Lung (tissue), 12 donors: Measurements from ENCODE around the gene ALPI. TPM values are rescaled to one million over a fixed set of nuclear protein-coding genes. Genes with fewer than 3 reads are reported as not detected.

Source experiments
- ATAC-seq: fragments of 200-7000 bp; cut with Tn5 transposase; one replicate; pipeline ENCODE4 v1.9.1; 2020; ENCODE audit warnings: moderate number of reproducible peaks; ENCODE audit not compliant: insufficient read depth, low FRiP score
- DNase-seq, 3 donors: peaks; one replicate each; pipeline ENCODE4 v3.0.0-alpha.2; 2013 to 2017
- H3K27ac ChIP-seq, 2 donors: one replicate each; pipeline ENCODE4 v1.5.1; 2013; ENCODE audit warnings: mild to moderate bottlenecking in 2 of 2, moderate library complexity in 2 of 2, control low read depth in 1 of 2, inconsistent platforms in 1 of 2, low read depth in 1 of 2, low read length in 1 of 2
- H3K27me3 ChIP-seq, 3 donors: one replicate each; pipeline ENCODE4 v1.5.1; 2013; ENCODE audit warnings: low read length in 2 of 3; ENCODE audit not compliant: control insufficient read depth in 3 of 3, insufficient read depth in 3 of 3
- H3K36me3 ChIP-seq, 4 donors: one replicate each; pipeline ENCODE4 v1.5.1; 2013; ENCODE audit warnings: low read length in 4 of 4, mild to moderate bottlenecking in 1 of 4, moderate library complexity in 1 of 4; ENCODE audit not compliant: control insufficient read depth in 4 of 4, insufficient read depth in 4 of 4
- H3K4me1 ChIP-seq, 5 donors: one replicate each; pipeline ENCODE4 v1.5.1; 2013; ENCODE audit warnings: low read length in 5 of 5, mild to moderate bottlenecking in 2 of 5, moderate library complexity in 1 of 5; ENCODE audit not compliant: control insufficient read depth in 5 of 5, insufficient read depth in 5 of 5
- H3K4me3 ChIP-seq: one replicate; pipeline ENCODE4 v1.5.1; 2013; ENCODE audit warnings: mild to moderate bottlenecking, control low read depth, moderate library complexity
- H3K9ac ChIP-seq, 2 donors: one replicate each; pipeline ENCODE4 v1.5.1; 2013; ENCODE audit warnings: low read length in 2 of 2, control low read depth in 1 of 2; ENCODE audit not compliant: insufficient read depth in 1 of 2
- H3K9me3 ChIP-seq, 4 donors: one replicate each; pipeline ENCODE4 v1.5.1; 2013; ENCODE audit warnings: low read length in 3 of 4, mild to moderate bottlenecking in 1 of 4, moderate library complexity in 1 of 4; ENCODE audit not compliant: control insufficient read depth in 4 of 4, insufficient read depth in 3 of 4
- CTCF ChIP-seq: IDR thresholded peaks from 2 replicates; pipeline ENCODE4 v1.5.1; 2012; ENCODE audit warnings: mild to moderate bottlenecking; ENCODE audit errors: control extremely low read depth, extremely low read depth
- WGBS, 2 donors: extraction: QIAGEN DNeasy Blood & Tissue Kit; methylation state at CpG; one replicate each; pipeline ENCODE4 v1.1.7; 2013; 5-methylcytosine and 5-hydroxymethylcytosine counted together
- polyA plus RNA-seq, 2 donors: library from polyadenylated mRNA; stranded (reverse); fragments of 200-250 nt; gene quantifications; one replicate each; pipeline ENCODE4 v1.2.1, GENCODE V29; 2013
- total RNA-seq, 2 donors: library from RNA; depleted of rRNA in 1 of 2; stranded (reverse); fragments of >200 nt in 1 of 2; gene quantifications; one replicate each; pipeline ENCODE4 v1.2.1, GENCODE V29; 2014 to 2021
- donor health status: control.
- donor health status: control.
- donor health status: Bipolar disorder and iron deficiency.
- donor health status: healthy.
- donor health status: DM: yes; HTN: yes; CAD: no.

The ALPI gene
- total and polyA plus RNA-seq, 4 donors: not detected

GRCh38 chr2:232436381-232437194 is 19.4 kb upstream of the ALPI start:
- DNase-seq: no peak
- no peak for TF ChIP-seq CTCF
- WGBS, 2 donors: 87 to 91% methylated on average over 15 of the region's 15 CpGs

GRCh38 chr2:232437195-232437571 is 18.8 kb upstream of the ALPI start:
- DNase-seq (no peak), ATAC-seq (no peak)
- 78 to 86% methylated on average over 12 of the region's 12 CpGs for WGBS, 2 donors
- no peak for TF ChIP-seq CTCF
- Histone ChIP-seq H3K9me3 (no peaks in the 10 kb centered on the region), H3K4me1 (no peaks in the 10 kb centered on the region), H3K4me3 (no peak overlapping the region), H3K9ac (no peak overlapping the region), H3K27ac (no peak overlapping the region), H3K27me3 (no peaks in the 10 kb centered on the region), H3K36me3 (no peaks in the 10 kb centered on the region)

More at GRCh38 chr2:232436381-232437194, 19.4 kb upstream of the ALPI start:
- ATAC-seq: no peak
- H3K9me3 ChIP-seq: no peaks in the 10 kb centered on the region
- no peaks in the 10 kb centered on the region for H3K4me1 ChIP-seq
- H3K27ac ChIP-seq: no peak overlapping the region
- H3K27me3 ChIP-seq: peaks cover 0 to 4% (median 0%) of the 10 kb centered on the region in 3 donors
- H3K9ac ChIP-seq: no peak overlapping the region
- H3K4me3 ChIP-seq: no peak overlapping the region
- no peaks in the 10 kb centered on the region for H3K36me3 ChIP-seq

DNA sequence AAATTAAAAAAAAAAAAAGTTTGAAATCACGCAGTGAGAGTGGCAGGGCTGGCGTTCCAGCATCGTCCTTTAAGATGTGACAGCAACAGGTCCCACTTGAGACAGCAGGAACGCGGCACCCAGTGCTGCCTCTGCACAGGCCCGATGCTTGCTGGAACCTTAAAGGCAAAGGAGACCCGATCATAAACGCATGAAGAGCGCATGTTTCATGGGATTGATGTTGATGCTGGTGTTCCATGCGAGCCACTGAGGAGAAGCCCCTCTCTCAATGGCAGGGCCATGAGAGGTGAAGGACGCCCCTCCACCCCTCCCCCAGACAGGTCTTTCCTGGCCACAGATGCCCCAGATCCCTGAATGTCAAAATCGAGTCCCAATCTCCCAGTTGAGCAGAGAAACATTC is 17.9 kb upstream of the ALPI start:
- no peak overlapping the region for H3K4me3 ChIP-seq
- no peak overlapping the region for H3K27ac ChIP-seq
- no peak overlapping the region for H3K9ac ChIP-seq
- no peak for TF ChIP-seq CTCF
- no peaks in the 10 kb centered on the region for H3K36me3 ChIP-seq
- DNase-seq (no peak), ATAC-seq (no peak)
- H3K27me3 ChIP-seq: no peaks in the 10 kb centered on the region
- no peaks in the 10 kb centered on the region for H3K9me3 ChIP-seq
- 86 to 89% methylated on average over 12 of the region's 12 CpGs for WGBS, 2 donors
- no peaks in the 10 kb centered on the region for H3K4me1 ChIP-seq
